Tibial nerve (tissue), 4 donors: ENCODE measurements around the gene C3orf52. TPM values are rescaled to one million over a fixed set of nuclear protein-coding genes. Genes with fewer than 3 reads are reported as not detected.
A peak's percentile ranks its signal among the peaks of the same experiment; 100 is the strongest.

Experiments used
- DNase-seq, 2 donors: peaks; one replicate each; pipeline ENCODE4 v3.0.0-alpha.2; 2019; ENCODE audit warnings: low spot score in 2 of 2
- H3K27ac ChIP-seq, 4 donors: fragments of 200-600 bp; sonication (generic) in 3 of 4; one replicate each; pipeline ENCODE4 v1.5.1; 2017 to 2019; ENCODE audit warnings: mild to moderate bottlenecking in 1 of 4
- H3K27me3 ChIP-seq, 2 donors: fragments of 200-600 bp; sonication (generic) in 1 of 2; one replicate each; pipeline versions ENCODE4 v1.5.1 to v1.6.0; 2017 to 2019
- H3K36me3 ChIP-seq, 3 donors: fragments of 200-600 bp; sonication (generic); one replicate each; pipeline ENCODE4 v1.5.1; 2018 to 2019
- H3K4me1 ChIP-seq, 4 donors: fragments of 200-600 bp; sonication (generic) in 3 of 4; one replicate each; pipeline ENCODE4 v1.5.1; 2017 to 2019
- H3K4me3 ChIP-seq, 4 donors: fragments of 200-600 bp; sonication (generic) in 3 of 4; one replicate each; pipeline ENCODE4 v1.5.1; 2017 to 2019; ENCODE audit warnings: mild to moderate bottlenecking in 1 of 4, moderate library complexity in 1 of 4
- H3K9me3 ChIP-seq, 4 donors: fragments of 200-600 bp; sonication (generic) in 3 of 4; one replicate each; pipeline ENCODE4 v1.5.1; 2017 to 2019
- CTCF ChIP-seq, 5 experiments: fragments of 200-600 bp in 3 of 5; fragments of 450-650 bp in 2 of 5; sonication (generic) in 3 of 5; IDR thresholded peaks; one replicate each; pipeline ENCODE4 v1.5.1; 2016 to 2019; ENCODE audit warnings: antibody characterized with exemption in 5 of 5, mild to moderate bottlenecking in 3 of 5, moderate library complexity in 2 of 5
- EP300 ChIP-seq, 2 donors: sonication (generic); formaldehyde crosslinking; IDR thresholded peaks; one replicate each; pipeline ENCODE4 v1.6.1; 2017; ENCODE audit warnings: antibody characterized with exemption in 2 of 2, mild to moderate bottlenecking in 1 of 2
- POLR2A ChIP-seq, 2 donors: fragments of 450-650 bp; IDR thresholded peaks; one replicate each; pipeline ENCODE4 v1.6.1; 2017; ENCODE audit warnings: antibody characterized with exemption in 2 of 2, mild to moderate bottlenecking in 2 of 2, moderate library complexity in 2 of 2
- WGBS, 2 donors: methylation state at CpG; one replicate each; pipeline ENCODE4 v1.1.5; 2018; 5-methylcytosine and 5-hydroxymethylcytosine counted together
- total RNA-seq, 4 donors: library from RNA; depleted of rRNA; stranded (reverse); fragments of >200 nt; gene quantifications; one replicate each; pipeline ENCODE4 v1.1.0, GENCODE V29; 2016

C3orf52 gene
- total RNA-seq, 4 donors from 2014 or later, result 0.98 to 8.5 (median 5.6) TPM

GRCh38 chr3:112132088-112132487 is 45.9 kb downstream of the C3orf52 start:
- Histone ChIP-seq H3K27me3 (no peaks in the 10 kb centered on the region), H3K27ac (no peak overlapping the region), H3K4me1 (peaks cover 0 to 13% (median 6%) of the 10 kb centered on the region in 4 donors), H3K36me3 (no peaks in the 10 kb centered on the region), H3K4me3 (no peak overlapping the region), H3K9me3 (no peaks in the 10 kb centered on the region)
- no peak for DNase-seq
- no peak for TF ChIP-seq EP300 (IDR thresholded peaks at IDR 0.05)
- TF ChIP-seq CTCF (IDR thresholded peaks at IDR 0.05), result no peak
- no peak for TF ChIP-seq POLR2A (IDR thresholded peaks at IDR 0.05)
- WGBS, 2 donors, result 93 to 96% methylated on average over 3 of the region's 3 CpGs

GRCh38 chr3:112132554-112132953 is 46.4 kb downstream of the C3orf52 start:
- peak overlapping the region in 1 of 4 donors; percentile 35 for H3K27ac ChIP-seq
- H3K36me3 ChIP-seq, result no peaks in the 10 kb centered on the region
- H3K4me1 ChIP-seq, result peaks cover 0 to 13% (median 7%) of the 10 kb centered on the region in 4 donors
- no peak for TF ChIP-seq CTCF (IDR thresholded peaks at IDR 0.05)
- TF ChIP-seq POLR2A (IDR thresholded peaks at IDR 0.05), result no peak
- no peak for TF ChIP-seq EP300 (IDR thresholded peaks at IDR 0.05)
- 83 to 90% methylated on average over 1 of the region's 1 CpG for WGBS, 2 donors
- no peaks in the 10 kb centered on the region for H3K27me3 ChIP-seq
- H3K9me3 ChIP-seq, result no peaks in the 10 kb centered on the region
- H3K4me3 ChIP-seq, result no peak overlapping the region
- DNase-seq, result no peak

DNA sequence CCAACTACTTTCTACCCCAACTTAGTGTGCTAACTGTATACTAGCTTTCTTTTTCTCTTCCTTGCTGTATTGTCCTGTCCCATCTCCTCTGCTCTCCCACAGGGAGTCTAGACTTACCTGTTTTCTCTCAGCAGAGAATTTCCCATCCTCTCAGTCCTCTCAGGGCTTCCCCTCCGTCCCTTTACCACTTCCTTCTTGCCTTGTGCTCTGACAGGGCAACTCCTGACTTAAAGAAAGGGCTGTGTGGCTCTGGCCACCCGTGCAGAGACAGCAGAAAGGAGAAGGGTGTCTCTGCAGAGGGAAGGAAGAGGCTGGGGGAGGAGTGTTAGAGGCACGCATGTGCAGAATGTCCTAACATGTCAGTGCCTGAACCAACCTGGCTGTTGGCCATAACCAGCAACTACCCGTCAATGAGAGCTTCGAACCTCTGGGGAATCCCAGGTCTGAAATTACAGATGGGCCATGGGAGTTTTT is 46.8 kb downstream of the C3orf52 start, which contains the start of gene GCSAM:
TSS of gene GCSAM (minus strand) at position 274 of the 474 bp plus-strand sequence. CDS start at position 146, 128 bp downstream.
- Histone ChIP-seq H3K9me3 (no peaks in the 10 kb centered on the region), H3K27ac (peak within 1 kb of the TSS in 1 of 4 donors; percentile 35), H3K4me1 (peaks cover 0 to 11% (median 6%) of the 10 kb centered on the region in 4 donors), H3K36me3 (no peaks in the 10 kb centered on the region), H3K4me3 (no peak within 1 kb of the TSS), H3K27me3 (no peaks in the 10 kb centered on the region)
- peak; percentile 16 to 40 for DNase-seq
- WGBS, 2 donors, result 63 to 67% methylated on average over 5 of the region's 5 CpGs
- TF ChIP-seq CTCF (IDR thresholded peaks at IDR 0.05) (no peak), EP300 (IDR thresholded peaks at IDR 0.05) (peak in 1 of 2 donors; percentile 51)

DNA sequence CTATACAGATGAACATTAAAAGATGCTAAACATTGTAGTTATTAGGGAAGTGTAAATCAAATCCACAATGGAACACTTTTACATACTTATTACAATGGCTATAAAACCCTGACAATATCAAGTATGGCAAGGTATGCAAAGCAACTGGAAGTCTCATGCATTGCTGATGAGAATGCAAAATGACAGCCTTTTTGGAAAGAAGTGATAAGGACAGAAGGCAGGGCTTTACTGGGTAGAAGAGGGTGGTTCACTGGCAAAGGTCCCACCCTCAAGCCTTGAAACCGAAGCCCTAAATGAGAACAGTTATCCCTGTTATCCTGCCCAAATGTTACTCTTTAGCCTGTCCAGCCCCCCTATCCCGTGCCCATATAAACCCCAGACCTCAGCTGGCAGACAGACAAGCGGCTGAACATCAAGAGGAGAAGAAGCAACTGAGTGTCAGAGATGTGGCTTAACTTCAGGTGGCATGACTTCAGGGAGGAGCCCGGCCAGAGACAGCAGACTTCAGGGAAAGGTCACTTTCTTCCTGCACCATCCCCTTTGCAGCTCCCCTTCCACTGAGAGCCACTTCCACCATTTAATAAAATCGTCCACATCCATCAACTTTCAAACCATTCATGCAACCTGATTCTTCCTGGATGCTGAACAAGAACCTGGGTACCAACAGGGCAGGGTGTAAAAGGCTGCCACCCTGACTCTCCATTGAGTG is 47.6 kb downstream of the C3orf52 start:
- no peak for TF ChIP-seq POLR2A (IDR thresholded peaks at IDR 0.05)
- TF ChIP-seq CTCF (IDR thresholded peaks at IDR 0.05), result no peak
- TF ChIP-seq EP300 (IDR thresholded peaks at IDR 0.05), result no peak
- H3K27me3 ChIP-seq, result no peaks in the 10 kb centered on the region
- no peak overlapping the region for H3K27ac ChIP-seq
- no peak overlapping the region for H3K4me3 ChIP-seq
- H3K36me3 ChIP-seq, result no peaks in the 10 kb centered on the region
- no peak for DNase-seq
- WGBS, 2 donors, result 83 to 91% methylated on average over 5 of the region's 5 CpGs
- peaks cover 0 to 16% (median 6%) of the 10 kb centered on the region in 4 donors for H3K4me1 ChIP-seq
- no peaks in the 10 kb centered on the region for H3K9me3 ChIP-seq

GRCh38 chr3:112134335-112135124 is 48.3 kb downstream of the C3orf52 start:
- TF ChIP-seq CTCF (IDR thresholded peaks at IDR 0.05) (no peak), EP300 (IDR thresholded peaks at IDR 0.05) (no peak), POLR2A (IDR thresholded peaks at IDR 0.05) (no peak)
- H3K4me3 ChIP-seq, result no peak overlapping the region
- DNase-seq, result no peak
- H3K27ac ChIP-seq, result no peak overlapping the region
- H3K27me3 ChIP-seq, result no peaks in the 10 kb centered on the region
- peaks cover 0 to 16% (median 6%) of the 10 kb centered on the region in 4 donors for H3K4me1 ChIP-seq
- no peaks in the 10 kb centered on the region for H3K9me3 ChIP-seq
- 74 to 78% methylated on average over 8 of the region's 8 CpGs for WGBS, 2 donors
- H3K36me3 ChIP-seq, result no peaks in the 10 kb centered on the region
